Right cardiac atrium (tissue), 5 donors: ENCODE measurements around the gene FAM107B. TPM values are rescaled to one million over a fixed set of nuclear protein-coding genes. Genes with fewer than 3 reads are reported as not detected.
"Not testable (repeated sequence)": the region's sequence is repeated elsewhere in the genome, so short reads cannot be mapped to it uniquely, and the experiment has no call there.

Source experiments
- ATAC-seq, 2 donors: fragments of 200-7000 bp; cut with Tn5 transposase; one replicate each; pipeline versions ENCODE4 v1.8.0 to v1.9.1; 2020; ENCODE audit warnings: moderate library complexity in 2 of 2, mild to moderate bottlenecking in 1 of 2
- DNase-seq, 3 donors: peaks; one replicate each; pipeline ENCODE4 v3.0.0-alpha.2; 2020
- H3K27ac ChIP-seq: one replicate; pipeline ENCODE4 v1.5.1; 2013; ENCODE audit warnings: mild to moderate bottlenecking, low read length, control low read depth, moderate library complexity
- H3K27me3 ChIP-seq: one replicate; pipeline ENCODE4 v1.6.1; 2013; ENCODE audit not compliant: control insufficient read depth, insufficient read depth
- H3K4me1 ChIP-seq: one replicate; pipeline ENCODE4 v1.6.1; 2013; ENCODE audit warnings: low read length; ENCODE audit not compliant: control insufficient read depth, insufficient read depth
- H3K4me3 ChIP-seq: one replicate; pipeline ENCODE4 v1.5.1; 2013; ENCODE audit warnings: low read length, control low read depth
- H3K9me3 ChIP-seq: one replicate; pipeline ENCODE4 v1.6.1; 2013; ENCODE audit warnings: low read length; ENCODE audit not compliant: control insufficient read depth
- WGBS: extraction: QIAGEN DNeasy Blood & Tissue Kit; methylation state at CpG from one replicate; pipeline ENCODE4 v1.1.7; 2013; 5-methylcytosine and 5-hydroxymethylcytosine counted together
- intact Hi-C, 4 donors: fragments of 100-400 bp; cut with DNase I; formaldehyde crosslinking; loops; one replicate each; pipeline versions ENCODE4 v1.11.0 to v1.14.0; 2022 to 2023
- polyA plus RNA-seq: library from polyadenylated mRNA; stranded (reverse); fragments of 200-250 nt; gene quantifications from one replicate; pipeline ENCODE4 v1.2.3, GENCODE V29; 2013
- total RNA-seq, 4 donors: library from RNA; stranded (reverse); fragmentation: NEBNext Ultra II Directional; extraction: Animal tissue kit (Norgen Biotek cat#: 25700); gene quantifications; one replicate each; pipeline ENCODE4 v1.2.1, GENCODE V29; 2021
- donor health status: healthy with polysubstance abuse.
- donor health status: DM: no; HTN: yes; CAD: no.
- donor health status: DM: no; HTN: no; CAD: no.
- donor health status: DM: no; HTN: yes; CAD: no; lungs with severe emphysema.
- donor health status: DM: yes; HTN: yes; CAD: no.

The FAM107B gene
- total and polyA plus RNA-seq, 5 donors: 4.3 to 18.7 (median 8.0) TPM

DNA sequence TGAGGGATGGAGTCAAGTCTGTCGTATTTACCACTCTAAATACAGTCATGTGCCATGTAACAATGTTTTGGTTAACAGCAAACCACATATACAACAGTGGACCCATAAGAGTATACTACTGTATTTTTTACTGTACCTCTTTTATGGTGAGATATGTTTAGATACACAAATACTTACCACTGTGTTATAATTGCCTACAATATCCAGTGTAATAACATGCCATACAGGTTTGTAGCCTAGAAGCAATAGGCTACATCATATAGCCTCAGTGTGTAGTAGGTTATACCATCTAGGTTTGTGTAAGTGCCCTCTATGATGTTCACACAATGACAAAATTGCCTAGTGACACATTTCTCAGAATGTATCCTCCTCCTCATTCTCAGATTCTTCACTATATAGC, 110.4 kb downstream of the FAM107B start:
- WGBS: 94% methylated on average over 1 of the region's 1 CpG
- H3K27ac ChIP-seq: no peak overlapping the region
- no peak for DNase-seq
- no peaks in the 10 kb centered on the region for H3K27me3 ChIP-seq
- no peaks in the 10 kb centered on the region for H3K9me3 ChIP-seq
- H3K4me1 ChIP-seq: no peaks in the 10 kb centered on the region
- intact Hi-C loops: no loop called here
- no peak overlapping the region for H3K4me3 ChIP-seq
- ATAC-seq: no peak

DNA sequence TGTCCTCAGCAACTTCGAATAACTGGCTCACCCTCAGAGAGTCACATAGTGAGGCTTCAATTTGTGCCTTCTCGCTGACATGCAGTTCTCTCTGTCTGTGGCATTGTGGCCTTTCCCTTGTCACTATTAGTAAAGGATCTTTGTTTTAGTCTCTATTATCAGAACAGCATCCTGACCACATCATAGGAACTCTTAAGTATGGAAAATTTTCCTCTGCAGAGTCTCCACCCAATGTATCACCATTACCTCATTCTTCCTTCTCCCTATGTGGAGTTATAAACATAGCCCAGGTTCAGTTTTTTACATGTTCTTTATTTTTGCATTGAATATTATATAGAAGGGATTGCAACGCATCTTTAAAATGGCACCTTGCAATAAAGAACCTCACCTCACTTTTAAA, 112.9 kb downstream of the FAM107B start:
- no peaks in the 10 kb centered on the region for H3K4me1 ChIP-seq
- H3K4me3 ChIP-seq: no peak overlapping the region
- ATAC-seq: peak; percentile 67 to 87
- intact Hi-C loops: no loop called here
- no peaks in the 10 kb centered on the region for H3K27me3 ChIP-seq
- H3K27ac ChIP-seq: no peak overlapping the region
- no peak for DNase-seq
- H3K9me3 ChIP-seq: no peaks in the 10 kb centered on the region
- 86% methylated on average over 3 of the region's 3 CpGs for WGBS

DNA sequence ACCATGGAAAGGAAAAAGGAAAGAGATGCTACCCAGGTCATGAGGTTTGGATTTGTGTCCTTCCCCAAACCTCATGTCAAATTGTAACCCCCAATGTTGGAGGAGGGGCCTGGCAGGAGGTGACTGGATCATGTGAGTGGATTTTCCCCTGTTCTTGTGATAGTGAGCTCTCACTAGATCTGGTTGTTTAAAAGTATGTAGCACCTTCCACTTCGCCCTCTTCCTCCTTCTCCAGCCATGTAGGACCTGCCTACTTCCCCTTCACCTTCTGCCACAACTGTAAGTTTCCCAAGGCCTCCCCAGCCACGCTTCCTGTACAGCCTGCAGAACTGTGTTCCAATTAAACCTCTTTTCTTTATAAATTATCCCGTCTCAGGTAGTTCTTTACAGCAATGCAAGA, 113.9 kb downstream of the FAM107B start:
- Histone ChIP-seq H3K4me3 (no peak overlapping the region), H3K4me1 (no peaks in the 10 kb centered on the region)
- no peak for DNase-seq

DNA sequence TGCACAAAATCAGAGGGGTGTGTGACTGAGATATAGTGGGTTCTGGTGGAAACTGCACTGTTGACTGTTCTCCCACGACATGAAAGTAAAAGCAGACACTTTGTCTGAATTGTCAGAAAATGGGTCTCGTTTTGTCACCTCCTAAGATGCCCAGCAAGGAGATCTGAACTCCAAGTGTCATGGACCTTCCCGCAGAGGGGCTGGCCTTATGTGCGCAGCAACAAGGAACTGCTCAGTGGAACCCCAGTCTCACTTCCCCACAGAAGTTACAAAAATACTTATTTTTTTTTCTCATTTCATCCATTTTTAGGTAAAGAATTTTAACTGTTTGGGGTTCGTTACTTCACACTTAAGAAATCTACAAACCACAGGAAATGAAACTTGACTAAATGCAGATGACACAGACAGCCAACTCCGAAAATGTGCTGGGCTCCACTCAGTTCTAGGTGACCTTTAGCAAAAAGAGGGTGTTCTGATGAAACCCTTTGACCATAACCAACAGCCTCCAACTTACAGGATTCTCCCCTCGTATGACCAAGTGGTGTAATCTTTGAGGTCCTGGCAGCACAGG, 115.0 kb downstream of the FAM107B start:
- H3K27ac ChIP-seq: no peak overlapping the region
- H3K9me3 ChIP-seq: no peaks in the 10 kb centered on the region
- no peaks in the 10 kb centered on the region for H3K27me3 ChIP-seq
- DNase-seq (peak in 1 of 3 donors; percentile 31), ATAC-seq (peak in 1 of 2 donors; percentile 46)
- no peak overlapping the region for H3K4me3 ChIP-seq
- intact Hi-C loops: no loop called here
- no peaks in the 10 kb centered on the region for H3K4me1 ChIP-seq
- WGBS: 73% methylated on average over 7 of the region's 7 CpGs

More for the DNA sequence above, 113.9 kb downstream of the FAM107B start:
- no peaks in the 10 kb centered on the region for H3K9me3 ChIP-seq
- ATAC-seq: no peak
- no peak overlapping the region for H3K27ac ChIP-seq
- intact Hi-C loops: no loop called here
- 90% methylated on average over 3 of the region's 3 CpGs for WGBS
- no peaks in the 10 kb centered on the region for H3K27me3 ChIP-seq

DNA sequence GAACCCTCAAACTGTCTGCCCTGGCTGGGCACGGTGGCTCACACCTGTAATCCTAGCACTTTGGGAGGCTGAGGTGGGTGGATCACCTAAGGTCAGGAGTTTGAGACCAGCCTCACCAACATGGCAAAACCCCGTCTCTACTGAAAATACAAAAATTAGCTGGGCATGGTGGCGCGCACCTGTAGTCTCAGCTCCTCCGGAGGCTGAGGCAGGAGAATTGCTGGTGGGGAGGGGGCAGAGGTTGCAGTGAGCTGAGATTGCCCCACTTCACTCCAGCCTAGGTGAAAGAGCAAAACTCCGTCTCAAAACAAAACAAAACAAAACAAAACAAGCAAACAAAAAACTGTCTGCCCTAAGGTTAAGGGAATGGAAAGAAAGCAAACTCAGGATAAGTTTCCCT, 115.6 kb downstream of the FAM107B start:
- H3K9me3 ChIP-seq, intact Hi-C loops, H3K27me3 ChIP-seq, H3K4me3 ChIP-seq, DNase-seq, H3K27ac ChIP-seq, H3K4me1 ChIP-seq, ATAC-seq: not testable (repeated sequence)
- WGBS: 92% methylated on average over 6 of the region's 6 CpGs

DNA sequence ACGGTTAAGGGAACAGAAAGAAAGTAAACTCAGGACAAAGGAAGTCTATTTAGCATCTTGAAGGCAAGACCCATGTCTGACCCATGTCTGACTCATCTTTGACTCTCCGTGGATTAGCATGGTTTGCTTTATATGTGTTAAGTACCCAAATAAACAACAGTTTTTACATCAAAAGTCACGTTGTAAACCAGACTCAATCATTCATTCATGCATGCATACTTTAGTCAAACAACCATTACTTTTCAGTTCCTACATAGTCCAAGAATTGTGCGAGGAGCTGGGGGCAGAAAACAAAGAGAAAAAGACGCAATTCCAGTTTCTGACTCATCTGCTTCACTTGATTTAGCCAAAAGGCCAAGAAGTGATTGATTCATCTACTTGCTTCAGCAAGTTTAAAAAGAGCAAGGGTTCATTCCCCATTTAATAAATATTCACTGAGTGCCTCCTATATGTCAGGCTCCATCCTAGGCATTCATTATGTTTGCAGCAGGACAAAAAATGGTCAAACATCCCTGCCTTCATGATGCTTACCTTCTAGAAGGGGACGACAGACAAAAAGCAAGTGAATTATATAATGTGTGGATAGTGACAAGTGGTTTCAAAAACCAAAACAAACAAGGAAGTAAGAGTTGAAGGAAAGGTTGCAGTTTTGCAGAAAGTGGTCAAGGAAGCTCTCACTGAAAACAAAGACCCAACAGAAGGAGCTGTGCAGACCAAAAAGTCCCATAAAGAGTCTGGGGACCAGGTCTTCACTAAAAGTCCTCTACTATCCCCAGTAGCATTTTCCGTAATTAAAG, 116.2 kb downstream of the FAM107B start:
- WGBS: 66% methylated on average over 7 of the region's 7 CpGs
- no peak overlapping the region for H3K4me3 ChIP-seq
- H3K9me3 ChIP-seq: no peaks in the 10 kb centered on the region
- no peak overlapping the region for H3K27ac ChIP-seq
- no peaks in the 10 kb centered on the region for H3K27me3 ChIP-seq
- intact Hi-C loops: no loop called here
- ATAC-seq (no peak), DNase-seq (no peak)
- no peaks in the 10 kb centered on the region for H3K4me1 ChIP-seq

DNA sequence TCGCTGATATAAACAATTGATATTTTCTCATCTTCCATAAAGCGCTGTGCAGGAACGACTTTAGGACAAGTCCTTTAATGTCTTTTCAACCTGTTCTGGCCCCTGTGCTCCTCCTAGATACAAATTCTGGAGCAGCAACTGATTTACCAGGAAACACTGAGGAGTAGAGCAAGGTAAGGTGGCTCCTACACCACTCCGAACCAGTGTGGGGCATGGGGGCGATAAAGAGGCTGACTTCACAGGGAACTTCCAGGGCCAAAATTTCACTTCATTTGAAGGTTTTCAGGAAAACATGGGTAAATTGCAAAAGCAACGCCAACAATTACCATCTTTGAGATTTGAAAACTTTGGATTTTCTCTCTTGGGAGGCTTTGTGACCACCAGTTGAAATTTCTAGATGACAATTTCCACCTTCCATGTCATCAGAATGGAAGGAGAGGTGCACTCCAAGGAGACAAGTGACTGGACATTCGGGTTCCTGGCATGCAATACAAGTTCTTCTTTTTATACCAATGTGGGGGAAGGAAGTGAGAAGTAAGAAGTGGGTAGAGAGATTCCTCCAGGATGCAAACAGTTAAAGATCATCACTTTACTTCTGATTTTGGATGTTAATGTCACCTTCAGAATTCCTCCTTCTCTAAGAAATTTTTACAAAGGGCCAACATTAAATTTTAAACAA, 118.5 kb downstream of the FAM107B start:
- H3K27ac ChIP-seq: no peak overlapping the region
- H3K27me3 ChIP-seq: no peaks in the 10 kb centered on the region
- no peak overlapping the region for H3K4me3 ChIP-seq
- no peak for DNase-seq
- no peaks in the 10 kb centered on the region for H3K9me3 ChIP-seq
- intact Hi-C loops: no loop called here
- 82% methylated on average over 7 of the region's 7 CpGs for WGBS
- no peak for ATAC-seq
- no peaks in the 10 kb centered on the region for H3K4me1 ChIP-seq

DNA sequence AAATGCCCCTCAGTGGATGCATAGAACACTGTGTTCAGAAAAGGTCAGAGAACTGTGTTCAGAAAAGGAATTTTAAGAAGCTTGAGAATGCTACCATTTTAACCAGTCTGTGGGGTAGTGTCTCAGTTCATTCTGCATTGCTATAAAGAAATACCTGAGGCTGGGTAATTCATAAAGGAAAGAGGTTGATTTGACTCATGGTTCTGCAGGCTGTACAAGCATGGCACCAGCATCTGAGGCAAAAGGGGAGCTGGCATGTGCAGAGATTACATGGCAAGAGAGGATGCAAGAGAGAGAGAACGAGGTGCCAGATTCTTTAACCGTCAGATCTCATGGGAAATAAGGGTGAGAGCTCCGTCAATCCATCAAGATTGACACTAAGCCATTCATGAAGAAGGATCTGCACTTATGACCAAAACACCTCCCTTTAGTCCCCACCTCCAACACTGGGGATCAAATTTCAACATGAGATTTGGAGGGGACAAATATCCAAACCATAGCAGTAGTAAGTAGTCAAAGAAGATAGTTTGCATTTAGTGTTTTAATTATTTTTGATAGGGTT, 119.8 kb downstream of the FAM107B start:
- WGBS: 63% methylated on average over 3 of the region's 3 CpGs
- ATAC-seq (no peak), DNase-seq (no peak)
- Histone ChIP-seq H3K4me3 (no peak overlapping the region), H3K9me3 (no peaks in the 10 kb centered on the region), H3K4me1 (no peaks in the 10 kb centered on the region), H3K27ac (no peak overlapping the region), H3K27me3 (no peaks in the 10 kb centered on the region)
- intact Hi-C loops: no loop called here

DNA sequence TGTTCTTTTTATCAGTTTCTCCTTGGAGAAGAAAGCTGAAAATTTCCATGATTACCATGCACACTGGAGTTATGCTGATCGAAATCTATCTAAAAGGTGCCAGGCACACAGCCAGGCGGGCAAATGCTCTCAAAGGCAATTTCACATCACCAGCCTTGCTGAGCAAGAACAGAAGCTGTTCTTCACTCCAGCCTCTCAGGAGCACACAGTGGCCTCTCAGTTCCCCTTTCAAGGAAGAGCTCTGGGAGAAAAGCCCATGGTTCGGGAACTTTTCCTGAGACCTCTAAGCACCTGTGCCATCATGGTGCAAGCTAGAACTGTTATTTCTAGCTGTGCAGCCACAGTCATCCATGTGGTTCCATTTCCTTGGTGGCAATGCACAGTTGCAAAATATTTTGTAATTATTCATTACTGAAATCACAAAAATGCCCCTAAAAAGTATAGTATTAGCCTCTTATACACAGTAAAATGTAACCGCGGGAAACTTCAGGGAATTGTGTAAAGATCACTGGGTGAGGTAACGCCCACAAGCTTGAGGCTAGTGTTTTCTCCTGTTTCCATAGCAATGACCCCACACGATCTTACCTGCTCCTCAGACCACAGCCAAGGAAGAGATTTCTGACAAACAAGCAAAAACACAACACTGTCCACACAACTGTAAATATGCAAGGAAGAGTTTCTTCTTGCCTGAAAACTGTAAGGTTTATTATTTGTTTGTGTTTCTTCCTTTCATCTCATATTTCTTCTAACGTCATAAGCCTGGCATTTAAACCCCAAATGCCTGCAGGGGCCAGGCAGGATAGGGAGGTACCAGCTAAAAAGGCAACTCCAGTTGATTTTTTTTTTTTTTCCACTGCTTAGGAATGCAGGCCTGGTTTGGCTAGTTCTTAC, 121.2 kb downstream of the FAM107B start:
- peak overlapping the region; percentile 20 for H3K27ac ChIP-seq

DNA sequence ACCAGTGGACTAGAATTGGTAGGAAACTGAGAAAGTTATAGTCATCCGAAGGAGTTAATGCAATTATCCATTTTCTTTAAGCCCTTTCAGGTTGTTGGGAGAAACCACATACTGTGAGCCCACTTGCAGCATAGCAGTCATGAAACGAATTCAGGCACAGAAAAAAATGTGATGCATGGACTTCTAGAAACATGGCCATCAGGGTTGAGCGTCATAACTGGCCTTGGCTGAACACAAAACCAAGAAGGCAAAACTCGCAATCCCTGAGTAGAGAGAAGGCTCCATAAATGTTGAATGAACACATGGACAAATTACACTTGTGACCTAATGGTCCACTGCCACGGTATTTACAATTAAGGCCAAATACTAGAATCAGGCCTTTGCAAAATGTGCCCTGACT, 121.9 kb downstream of the FAM107B start:
- Histone ChIP-seq H3K27ac (peak overlapping the region; percentile 7), H3K9me3 (no peaks in the 10 kb centered on the region), H3K4me3 (no peak overlapping the region), H3K4me1 (no peaks in the 10 kb centered on the region), H3K27me3 (no peaks in the 10 kb centered on the region)
- WGBS: 82% methylated on average over 5 of the region's 5 CpGs
- ATAC-seq: no peak
- DNase-seq: no peak
- intact Hi-C loops: no loop called here

More for the DNA sequence above, 121.2 kb downstream of the FAM107B start:
- H3K27me3 ChIP-seq: no peaks in the 10 kb centered on the region
- intact Hi-C loops: no loop called here
- H3K4me3 ChIP-seq: no peak overlapping the region
- DNase-seq (peak in 2 of 3 donors; percentile 42 to 52), ATAC-seq (peak; percentile 80 to 91)
- no peaks in the 10 kb centered on the region for H3K4me1 ChIP-seq
- WGBS: 40% methylated on average over 8 of the region's 8 CpGs
- no peaks in the 10 kb centered on the region for H3K9me3 ChIP-seq
